Peyer's patch (tissue), 4 donors: Measurements from ENCODE around the gene HAPSTR1. TPM values are rescaled to one million over a fixed set of nuclear protein-coding genes. Genes with fewer than 3 reads are reported as not detected.
"Not testable (repeated sequence)": the region's sequence is repeated elsewhere in the genome, so short reads cannot be mapped to it uniquely, and the experiment has no call there.

Source experiments
- DNase-seq, 3 donors: peaks; one replicate each; pipeline ENCODE4 v3.0.0-alpha.2; 2017 to 2019
- H3K27ac ChIP-seq, 4 donors: fragments of 200-600 bp; sonication (generic); one replicate each; pipeline ENCODE4 v1.5.1; 2016 to 2019
- H3K27me3 ChIP-seq, 2 donors: fragments of 200-600 bp; sonication (generic); one replicate each; pipeline ENCODE4 v1.5.1; 2019
- H3K36me3 ChIP-seq, 3 donors: fragments of 200-600 bp; sonication (generic); one replicate each; pipeline ENCODE4 v1.5.1; 2016 to 2019
- H3K4me1 ChIP-seq, 4 donors: fragments of 200-600 bp; sonication (generic); one replicate each; pipeline ENCODE4 v1.5.1; 2016 to 2019
- H3K4me3 ChIP-seq, 4 donors: fragments of 200-600 bp; sonication (generic); 1 replicate in 3 of 4; 2 replicates in 1 of 4; pipeline ENCODE4 v1.5.1; 2016 to 2019; ENCODE audit warnings: mild to moderate bottlenecking in 1 of 4
- H3K9me3 ChIP-seq, 4 donors: fragments of 200-600 bp; sonication (generic); one replicate each; pipeline ENCODE4 v1.5.1; 2016 to 2019; ENCODE audit warnings: mild to moderate bottlenecking in 1 of 4
- POLR2A ChIP-seq, 2 donors: fragments of 450-650 bp; IDR thresholded peaks; one replicate each; pipeline ENCODE4 v1.5.1; 2017; ENCODE audit warnings: antibody characterized with exemption in 2 of 2, mild to moderate bottlenecking in 2 of 2, moderate library complexity in 2 of 2
- total RNA-seq, 4 donors: library from RNA; depleted of rRNA; stranded (reverse); fragments of >200 nt; gene quantifications; one replicate each; pipeline ENCODE4 v1.1.0, GENCODE V29; 2016
- TF ChIP-seq, protein P1 (sequence below), 6 experiments: fragments of 450-650 bp in 4 of 6; fragments of 200-600 bp in 2 of 6; sonication (generic) in 1 of 6; IDR thresholded peaks; one replicate each; pipeline ENCODE4 v1.5.1; 2017 to 2019; ENCODE audit warnings: antibody characterized with exemption in 6 of 6, mild to moderate bottlenecking in 3 of 6, moderate library complexity in 1 of 6

Gene HAPSTR1
- total RNA-seq, 4 donors from 2014 or later: 38.0 to 56.2 (median 53.5) TPM

DNA sequence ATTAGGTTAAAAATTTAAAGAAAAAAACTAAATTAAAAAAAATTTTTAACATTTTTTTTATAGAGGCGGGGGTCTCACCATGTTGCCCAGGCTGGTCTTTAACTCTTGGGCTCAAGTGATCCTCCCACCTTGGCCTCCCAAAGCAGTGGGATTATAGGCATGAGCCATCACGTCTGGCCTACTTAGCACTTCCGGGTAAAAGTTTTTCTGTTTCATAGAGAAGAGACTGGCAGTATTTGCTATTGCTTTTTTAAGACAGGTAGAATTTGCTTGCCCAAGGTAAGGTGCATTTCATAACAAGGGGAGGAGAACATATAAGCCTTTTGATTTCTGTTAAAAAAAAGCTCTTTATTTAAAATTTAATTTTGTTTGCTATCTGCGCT lies 12.0 kb upstream of the HAPSTR1 start:
- Histone ChIP-seq H3K36me3 (no peaks in the 10 kb centered on the region), H3K27ac (no peak overlapping the region), H3K27me3 (no peaks in the 10 kb centered on the region), H3K4me1 (no peaks in the 10 kb centered on the region), H3K4me3 (no peak overlapping the region), H3K9me3 (no peaks in the 10 kb centered on the region)
- TF ChIP-seq, protein P1, sequence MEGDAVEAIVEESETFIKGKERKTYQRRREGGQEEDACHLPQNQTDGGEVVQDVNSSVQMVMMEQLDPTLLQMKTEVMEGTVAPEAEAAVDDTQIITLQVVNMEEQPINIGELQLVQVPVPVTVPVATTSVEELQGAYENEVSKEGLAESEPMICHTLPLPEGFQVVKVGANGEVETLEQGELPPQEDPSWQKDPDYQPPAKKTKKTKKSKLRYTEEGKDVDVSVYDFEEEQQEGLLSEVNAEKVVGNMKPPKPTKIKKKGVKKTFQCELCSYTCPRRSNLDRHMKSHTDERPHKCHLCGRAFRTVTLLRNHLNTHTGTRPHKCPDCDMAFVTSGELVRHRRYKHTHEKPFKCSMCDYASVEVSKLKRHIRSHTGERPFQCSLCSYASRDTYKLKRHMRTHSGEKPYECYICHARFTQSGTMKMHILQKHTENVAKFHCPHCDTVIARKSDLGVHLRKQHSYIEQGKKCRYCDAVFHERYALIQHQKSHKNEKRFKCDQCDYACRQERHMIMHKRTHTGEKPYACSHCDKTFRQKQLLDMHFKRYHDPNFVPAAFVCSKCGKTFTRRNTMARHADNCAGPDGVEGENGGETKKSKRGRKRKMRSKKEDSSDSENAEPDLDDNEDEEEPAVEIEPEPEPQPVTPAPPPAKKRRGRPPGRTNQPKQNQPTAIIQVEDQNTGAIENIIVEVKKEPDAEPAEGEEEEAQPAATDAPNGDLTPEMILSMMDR (IDR thresholded peaks at IDR 0.05): no peak
- no peak for TF ChIP-seq POLR2A (IDR thresholded peaks at IDR 0.05)
- no peak for DNase-seq

DNA sequence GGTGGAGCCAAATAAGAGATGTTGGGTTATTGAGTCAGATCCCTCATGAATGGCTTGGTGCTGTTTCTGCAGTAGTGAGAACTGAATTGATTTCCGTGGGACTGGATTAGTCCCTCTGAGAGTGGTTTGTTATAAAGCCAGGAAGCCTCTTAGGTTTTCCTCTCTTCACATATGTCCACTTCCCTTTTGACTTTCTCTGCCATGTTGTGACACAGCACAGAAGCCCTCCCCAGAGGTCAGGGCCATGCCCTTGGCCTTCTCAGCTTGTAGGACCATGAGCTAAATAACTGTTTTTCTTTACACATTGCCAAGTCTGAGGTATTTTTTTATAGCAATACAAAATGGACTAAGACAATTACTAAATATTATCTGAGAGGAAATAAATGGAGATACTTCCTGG lies 10.3 kb upstream of the HAPSTR1 start:
- H3K27ac ChIP-seq: no peak overlapping the region

DNA sequence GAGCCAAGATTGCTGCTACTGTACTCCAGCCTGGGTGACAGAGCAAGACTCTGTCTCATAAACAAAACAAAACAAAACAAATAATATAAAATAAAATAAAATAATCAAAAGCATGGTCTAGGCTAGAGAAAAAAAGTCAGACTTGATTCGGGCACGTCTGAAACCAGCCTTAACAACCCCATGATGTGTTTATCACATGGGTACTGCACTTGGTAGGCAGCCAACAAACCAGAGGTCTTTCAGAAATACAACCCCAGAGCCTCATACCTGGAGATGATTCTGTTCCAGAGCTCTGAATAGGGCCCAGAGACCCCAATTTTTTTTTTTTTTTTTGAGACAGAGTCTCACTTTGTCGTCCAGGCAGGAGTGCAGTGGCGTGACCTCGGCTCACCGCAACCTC lies 9.6 kb upstream of the HAPSTR1 start:
- Histone ChIP-seq H3K36me3 (no peaks in the 10 kb centered on the region), H3K4me3 (no peak overlapping the region), H3K9me3 (no peaks in the 10 kb centered on the region), H3K4me1 (no peaks in the 10 kb centered on the region), H3K27me3 (no peaks in the 10 kb centered on the region), H3K27ac (no peak overlapping the region)
- TF ChIP-seq POLR2A (IDR thresholded peaks at IDR 0.05): no peak
- TF ChIP-seq, protein P1 (IDR thresholded peaks at IDR 0.05): no peak
- DNase-seq: no peak

More for the DNA sequence above, 10.3 kb upstream of the HAPSTR1 start:
- Histone ChIP-seq H3K27me3 (no peaks in the 10 kb centered on the region), H3K4me1 (no peaks in the 10 kb centered on the region), H3K36me3 (no peaks in the 10 kb centered on the region), H3K4me3 (no peak overlapping the region), H3K9me3 (no peaks in the 10 kb centered on the region)
- DNase-seq: no peak
- TF ChIP-seq, protein P1 (IDR thresholded peaks at IDR 0.05): no peak
- no peak for TF ChIP-seq POLR2A (IDR thresholded peaks at IDR 0.05)

DNA sequence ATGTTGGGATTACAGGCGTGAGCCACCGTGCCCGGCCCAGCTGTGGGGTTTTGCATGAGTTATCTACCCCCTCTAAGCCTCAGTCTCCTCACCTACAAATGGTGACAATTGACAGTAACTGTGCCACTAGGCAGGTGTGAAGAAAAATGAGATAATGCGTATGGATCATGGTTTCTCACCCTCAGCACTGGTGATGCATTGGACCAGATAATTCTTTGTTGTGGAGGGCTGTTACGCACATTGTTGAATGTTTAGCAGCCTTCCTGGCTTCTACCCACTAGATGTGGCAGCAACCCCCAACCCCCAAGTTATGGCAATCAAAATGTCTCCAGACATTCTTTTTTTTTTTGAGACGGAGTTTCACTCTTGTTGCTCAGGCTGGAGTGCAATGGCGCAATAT lies 9.0 kb upstream of the HAPSTR1 start:
- Histone ChIP-seq H3K27me3 (no peaks in the 10 kb centered on the region), H3K4me3 (no peak overlapping the region), H3K9me3 (no peaks in the 10 kb centered on the region), H3K27ac (no peak overlapping the region), H3K36me3 (no peaks in the 10 kb centered on the region), H3K4me1 (no peaks in the 10 kb centered on the region)
- peak in 1 of 3 donors; percentile 8 for DNase-seq
- TF ChIP-seq, protein P1 (IDR thresholded peaks at IDR 0.05): no peak
- no peak for TF ChIP-seq POLR2A (IDR thresholded peaks at IDR 0.05)

DNA sequence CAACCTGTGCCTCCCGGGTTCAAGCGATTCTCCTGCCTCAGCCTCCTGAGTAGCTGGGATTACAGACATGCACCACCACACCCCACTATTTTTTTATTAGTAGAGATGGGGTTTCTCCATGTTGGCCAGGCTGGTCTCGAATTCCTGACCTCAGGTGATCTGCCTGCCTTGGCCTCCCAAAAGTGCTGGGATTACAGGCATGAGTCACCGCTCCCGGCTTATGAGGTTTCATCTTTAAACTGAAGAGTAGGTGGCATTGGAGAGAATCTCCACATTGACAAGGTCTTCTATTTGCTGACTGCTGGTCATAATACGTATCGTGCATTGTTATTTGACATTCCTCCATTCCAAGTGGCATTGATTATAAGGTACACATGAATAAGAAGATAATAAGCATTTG lies 3.7 kb upstream of the HAPSTR1 start:
- not testable (repeated sequence) for H3K4me3 ChIP-seq, H3K9me3 ChIP-seq, H3K27ac ChIP-seq, H3K27me3 ChIP-seq, H3K4me1 ChIP-seq, H3K36me3 ChIP-seq
- DNase-seq: peak in 1 of 3 donors; percentile 11

DNA sequence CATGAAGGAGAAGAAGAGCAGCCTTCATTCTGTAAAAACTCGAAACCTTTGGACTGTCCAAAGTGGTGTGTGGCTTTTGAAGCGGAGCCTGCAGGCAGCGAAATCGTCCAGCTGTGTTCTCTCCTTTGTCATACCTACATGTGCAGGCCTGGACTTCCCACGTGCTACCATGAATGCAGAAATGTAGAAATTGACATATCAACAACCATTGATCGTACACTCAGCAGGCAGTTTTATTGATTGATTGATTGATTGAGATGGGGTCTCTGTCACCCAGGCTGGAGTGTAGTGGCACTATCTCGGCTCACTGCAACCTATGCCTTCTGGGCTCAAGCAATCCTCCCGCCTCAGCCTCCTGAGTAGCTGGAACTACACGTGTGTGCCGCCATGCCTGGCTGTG lies 2.6 kb upstream of the HAPSTR1 start:
- Histone ChIP-seq H3K4me1 (peaks cover 0 to 13% (median 9%) of the 10 kb centered on the region in 4 donors), H3K36me3 (no peaks in the 10 kb centered on the region), H3K27me3 (no peaks in the 10 kb centered on the region), H3K4me3 (no peak overlapping the region), H3K27ac (no peak overlapping the region), H3K9me3 (no peaks in the 10 kb centered on the region)
- DNase-seq: peak in 1 of 3 donors; percentile 40
- TF ChIP-seq, protein P1 (IDR thresholded peaks at IDR 0.05): no peak
- TF ChIP-seq POLR2A (IDR thresholded peaks at IDR 0.05): no peak
